Calu3 (cell line): ENCODE measurements around the gene ARL4A. TPM values are rescaled to one million over a fixed set of nuclear protein-coding genes. Genes with fewer than 3 reads are reported as not detected.
"Not testable (repeated sequence)": the region's sequence is repeated elsewhere in the genome, so short reads cannot be mapped to it uniquely, and the experiment has no call there.

Experiments
- BruUV-seq: library from RNA; stranded (reverse); fragments of 400-500 nt; replicated peaks from 2 replicates; lab custom pipeline; 2021; lab: Mats Ljungman, UMichigan
- CTCF ChIA-PET: fragments of 300-600 bp; sonication (Branson Sonifier 250); formaldehyde crosslinking; loops from one replicate; lab custom pipeline; 2022; ENCODE audit warnings: antibody characterized with exemption; lab: Charles Lee
- DNase-seq: peaks from one replicate; pipeline ENCODE4 v3.0.0; 2022
- H3K27ac Mint-ChIP-seq: one replicate; pipeline ENCODE4 v1.8.0; 2022; ENCODE audit warnings: mixed read lengths; ENCODE audit not compliant: unreplicated experiment
- H3K27me3 Mint-ChIP-seq: one replicate; pipeline ENCODE4 v1.8.0; 2022; ENCODE audit warnings: mixed read lengths; ENCODE audit not compliant: unreplicated experiment
- H3K36me3 Mint-ChIP-seq: one replicate; pipeline ENCODE4 v1.8.0; 2022; ENCODE audit warnings: mild to moderate bottlenecking, moderate library complexity, mixed read lengths; ENCODE audit not compliant: insufficient read depth, unreplicated experiment
- H3K4me1 Mint-ChIP-seq: one replicate; pipeline ENCODE4 v1.8.0; 2022; ENCODE audit warnings: mild to moderate bottlenecking, low read depth, mixed read lengths; ENCODE audit not compliant: unreplicated experiment
- H3K4me3 Mint-ChIP-seq: one replicate; pipeline ENCODE4 v1.8.0; 2022; ENCODE audit warnings: mild to moderate bottlenecking, low read depth, moderate library complexity, mixed read lengths; ENCODE audit not compliant: unreplicated experiment
- H3K9me3 Mint-ChIP-seq: one replicate; pipeline ENCODE4 v1.8.0; 2022; ENCODE audit warnings: low read depth, mixed read lengths; ENCODE audit not compliant: unreplicated experiment
- CTCF ChIP-seq: fragments of 200-600 bp; IDR thresholded peaks from one replicate; pipeline ENCODE4 v1.8.0; 2022; ENCODE audit warnings: antibody characterized with exemption; ENCODE audit not compliant: unreplicated experiment
- intact Hi-C: fragments of 100-400 bp; cut with micrococcal nuclease; formaldehyde crosslinking; loops from one replicate; pipeline ENCODE4 v1.10.0; 2022; ENCODE audit not compliant: unreplicated experiment
- total RNA-seq: library from RNA; stranded (reverse); gene quantifications from 2 replicates; pipeline ENCODE4 v1.2.3, GENCODE V29; 2022

ARL4A gene
- total RNA-seq, 1 experiment from 2014 or later = 31.9 TPM

DNA sequence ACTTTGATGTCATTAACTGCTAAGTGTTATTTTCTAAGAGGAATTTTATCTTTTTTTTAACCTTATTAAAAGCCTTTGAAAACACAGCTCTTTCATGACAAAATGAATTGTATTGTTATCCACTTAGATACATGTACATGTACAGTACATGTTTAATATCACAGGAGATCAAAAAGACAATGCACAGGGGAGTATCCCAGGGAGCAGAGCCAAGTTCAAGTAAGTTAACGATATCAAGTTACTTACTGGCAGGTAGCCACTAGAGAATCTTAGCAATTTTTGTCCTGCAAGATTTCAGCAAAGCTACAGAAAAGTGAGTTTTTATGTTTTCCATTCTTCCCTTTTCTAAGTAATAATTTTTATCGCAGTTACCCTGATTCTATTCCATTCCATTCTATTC lies 33.9 kb upstream of the ARL4A start:
- intact Hi-C loops = no loop called here
- H3K36me3 Mint-ChIP-seq = peaks cover 22% of the 10 kb centered on the region
- no peak overlapping the region for H3K4me3 Mint-ChIP-seq
- H3K9me3 Mint-ChIP-seq = no peaks in the 10 kb centered on the region
- peaks cover 47% of the 10 kb centered on the region for H3K4me1 Mint-ChIP-seq
- H3K27me3 Mint-ChIP-seq = no peaks in the 10 kb centered on the region
- CTCF ChIA-PET = interaction anchor here (0.7 to 1.0 kb wide), 3 partner anchors 22 to 377 kb away, joined by 3 to 4 read pairs (median 3); no protein-coding TSS in a partner anchor
- no peak for TF ChIP-seq CTCF
- no peak overlapping the region for H3K27ac Mint-ChIP-seq
- no TSS peak for BruUV-seq
- DNase-seq = no peak

DNA sequence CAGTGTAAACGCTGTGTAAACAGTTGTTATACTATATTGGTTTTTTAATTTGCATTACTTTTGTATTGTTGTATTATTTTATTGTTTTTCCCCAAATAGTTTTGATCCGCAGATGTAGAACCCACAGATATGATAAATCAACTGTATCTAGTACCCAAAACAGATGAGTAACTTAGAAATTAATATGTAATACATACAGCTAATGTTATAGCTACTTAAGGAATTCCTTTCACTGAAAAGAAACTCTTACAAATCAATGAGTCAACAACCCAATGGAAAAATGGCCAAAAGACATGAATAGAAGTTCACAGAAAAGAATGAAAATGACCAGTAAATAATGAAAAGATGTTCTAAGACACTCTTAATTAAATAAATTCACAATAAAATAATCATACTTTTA lies 32.3 kb upstream of the ARL4A start:
- no peak for TF ChIP-seq CTCF
- Mint-ChIP-seq H3K36me3 (peaks cover 6% of the 10 kb centered on the region), H3K27ac (no peak overlapping the region), H3K9me3 (no peaks in the 10 kb centered on the region), H3K4me1 (peaks cover 31% of the 10 kb centered on the region), H3K27me3 (no peaks in the 10 kb centered on the region), H3K4me3 (no peak overlapping the region)
- intact Hi-C loops = no loop called here
- no TSS peak for BruUV-seq
- no peak for DNase-seq
- CTCF ChIA-PET = no interaction called here

DNA sequence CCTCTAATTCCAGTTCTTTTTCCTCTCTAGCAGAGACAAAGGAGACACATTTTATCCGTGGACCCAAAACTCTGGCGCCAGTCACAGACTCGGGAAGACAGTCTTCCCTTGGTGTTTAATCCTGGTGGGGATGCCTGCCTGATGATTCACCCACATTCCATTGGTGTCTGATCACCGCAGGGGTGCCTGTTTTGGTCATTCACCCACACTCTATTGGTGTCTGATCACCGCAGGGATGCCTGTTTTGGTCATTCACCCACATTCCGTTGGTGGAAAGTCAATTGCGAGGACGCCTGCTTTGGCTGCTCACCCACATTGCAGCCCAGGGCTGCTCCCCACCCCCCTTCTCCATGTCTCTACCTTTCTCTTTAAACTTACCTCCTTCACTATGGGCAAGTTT lies 27.0 kb upstream of the ARL4A start:
- intact Hi-C loops, H3K4me3 Mint-ChIP-seq, H3K36me3 Mint-ChIP-seq, BruUV-seq, CTCF ChIA-PET, H3K4me1 Mint-ChIP-seq, H3K27me3 Mint-ChIP-seq, H3K9me3 Mint-ChIP-seq: not testable (repeated sequence)
- peak overlapping the region; percentile 30 for H3K27ac Mint-ChIP-seq
- DNase-seq = peak; percentile 72

- DNase-seq, H3K4me1 Mint-ChIP-seq, H3K9me3 Mint-ChIP-seq, BruUV-seq, H3K4me3 Mint-ChIP-seq, H3K36me3 Mint-ChIP-seq, H3K27me3 Mint-ChIP-seq, H3K27ac Mint-ChIP-seq, CTCF ChIA-PET, intact Hi-C loops: not testable (repeated sequence)
These were observed 26.4 kb upstream of the ARL4A start for GRCh38 chr7:12660986-12661385.

DNA sequence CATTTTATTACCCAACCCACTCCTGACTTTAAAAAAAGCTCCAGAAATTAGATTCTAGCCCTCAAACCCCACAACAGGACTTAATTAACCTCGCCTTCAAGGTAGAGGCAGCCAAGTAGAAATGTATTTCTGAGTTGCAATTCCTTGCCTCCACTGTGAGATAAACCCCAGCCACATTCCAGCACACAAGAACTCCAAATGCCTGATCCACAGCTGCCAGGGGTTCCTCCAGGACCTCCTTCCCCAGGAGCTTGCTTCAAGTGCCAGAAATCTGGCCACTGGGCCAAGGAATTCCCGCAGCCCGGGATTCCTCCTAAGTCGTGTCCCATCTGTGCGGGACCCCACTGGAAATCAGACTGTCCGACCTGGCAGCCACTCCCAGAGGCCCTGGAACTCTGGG lies 25.9 kb upstream of the ARL4A start:
- CTCF ChIA-PET = no interaction called here
- no peak for TF ChIP-seq CTCF
- intact Hi-C loops = no loop called here
- Mint-ChIP-seq H3K4me1 (no peaks in the 10 kb centered on the region), H3K36me3 (no peaks in the 10 kb centered on the region), H3K9me3 (no peaks in the 10 kb centered on the region), H3K4me3 (no peak overlapping the region), H3K27me3 (no peaks in the 10 kb centered on the region), H3K27ac (no peak overlapping the region)
- no peak for DNase-seq
- no TSS peak for BruUV-seq
